NCI-H1436 (cell line): ENCODE results near the gene MRPL21.

Source experiments
- DNase-seq: peaks from one replicate; lab custom pipeline; 2025; lab: John Stamatoyannopoulos, UW

Gene MRPL21

GRCh38 chr11:68841718-68842426 is 61.8 kb downstream of the MRPL21 start, which contains the start of gene CPT1A:
Gene CPT1A (minus strand): TSS chr11:68841916. CDS start chr11:68815474, 26,442 bp downstream.
- no peak for DNase-seq
